ENCODE results near the gene PKM.

PKM gene

GRCh38 chr15:72154316-72154715, 76.7 kb downstream of the PKM start:
- DNase-seq: no peak

GRCh38 chr15:72153269-72154000, 77.6 kb downstream of the PKM start:
- DNase-seq: no peak
